Measurements from ENCODE around the gene MAP2K5.
A peak's percentile ranks its signal among the peaks of the same experiment; 100 is the strongest.

The MAP2K5 gene

GRCh38 chr15:67731112-67731721, 188.7 kb downstream of the MAP2K5 start:
- no peak for ATAC-seq

GRCh38 chr15:67732164-67732563, 189.7 kb downstream of the MAP2K5 start:
- ATAC-seq = no peak

DNA sequence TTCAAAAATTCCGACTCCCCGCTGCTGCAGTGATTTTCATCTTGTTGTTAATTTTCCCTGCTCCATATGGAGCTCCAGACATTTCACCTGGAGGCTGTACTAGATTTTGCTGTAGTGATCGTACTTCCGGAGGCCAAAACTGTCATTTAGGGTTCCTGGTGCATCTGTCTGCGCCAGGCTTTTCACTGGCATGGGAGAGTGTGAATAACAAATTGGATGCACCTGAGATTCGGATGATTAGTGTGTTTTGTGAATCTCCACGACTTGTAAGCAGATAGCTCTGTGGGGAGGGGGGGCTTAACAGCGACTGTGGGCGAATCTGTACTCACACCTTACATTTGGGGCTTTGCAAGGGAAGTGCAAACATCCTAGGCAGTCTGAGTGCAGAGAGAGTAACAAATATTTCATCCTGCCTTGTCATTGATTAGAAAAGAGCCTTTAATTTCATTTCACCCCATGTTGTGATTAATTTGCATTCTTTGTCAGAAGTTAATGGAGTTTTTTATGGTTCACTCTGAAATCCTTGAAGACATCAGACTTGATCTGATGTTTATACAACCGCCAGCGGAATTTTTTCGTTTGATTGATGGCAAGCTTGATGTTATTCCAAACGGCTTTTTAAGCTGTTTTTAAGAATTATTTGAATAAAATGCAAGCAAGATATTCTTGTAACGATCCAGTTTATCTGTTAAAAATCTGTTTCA, 190.3 kb downstream of the MAP2K5 start:
- no peak for ATAC-seq

DNA sequence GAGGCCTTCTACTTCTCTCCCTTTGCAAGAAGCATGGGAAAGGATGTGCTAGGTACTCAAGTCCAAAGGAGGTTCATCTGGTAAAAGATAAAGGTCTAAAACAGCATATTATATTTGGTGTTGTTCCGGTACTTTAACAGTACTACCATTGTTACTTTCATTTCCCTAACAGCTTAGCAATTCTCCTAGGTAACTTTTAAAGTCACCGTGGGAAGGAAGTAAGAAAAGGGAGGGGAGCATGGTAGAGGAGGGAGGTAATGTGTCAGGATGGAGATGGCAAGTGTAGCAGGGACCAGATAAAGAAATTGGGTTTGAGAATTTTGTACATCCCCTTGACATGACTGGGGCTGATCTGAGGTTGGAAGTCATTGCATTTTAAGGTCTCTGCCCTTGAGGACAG, 193.4 kb downstream of the MAP2K5 start:
- ATAC-seq = no peak

DNA sequence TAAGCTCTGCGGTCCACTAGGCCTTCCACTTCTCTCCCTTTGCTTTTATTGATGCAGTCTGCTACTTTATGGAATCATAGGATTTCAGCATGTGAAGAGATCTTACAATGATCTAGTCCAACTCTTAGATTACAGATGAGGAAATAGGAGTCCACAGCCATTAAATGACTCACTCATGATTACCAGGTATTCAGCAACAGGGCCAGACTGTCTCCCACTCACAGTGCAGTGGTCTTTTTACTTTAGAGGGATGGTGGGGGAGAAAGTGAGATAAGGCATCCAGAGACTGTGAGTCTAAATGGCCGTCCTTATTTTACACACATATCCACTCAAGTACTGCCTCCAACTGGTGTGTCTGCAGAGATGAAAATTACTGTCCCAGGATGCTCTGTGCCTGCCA, 194.3 kb downstream of the MAP2K5 start:
- ATAC-seq = no peak

GRCh38 chr15:67738056-67738455, 195.6 kb downstream of the MAP2K5 start:
- ATAC-seq = no peak

GRCh38 chr15:67740405-67740804, 197.9 kb downstream of the MAP2K5 start:
- ATAC-seq = no peak

GRCh38 chr15:67741308-67741707, 198.8 kb downstream of the MAP2K5 start:
- ATAC-seq = no peak

GRCh38 chr15:67743558-67743957, 201.1 kb downstream of the MAP2K5 start:
- ATAC-seq = no peak

DNA sequence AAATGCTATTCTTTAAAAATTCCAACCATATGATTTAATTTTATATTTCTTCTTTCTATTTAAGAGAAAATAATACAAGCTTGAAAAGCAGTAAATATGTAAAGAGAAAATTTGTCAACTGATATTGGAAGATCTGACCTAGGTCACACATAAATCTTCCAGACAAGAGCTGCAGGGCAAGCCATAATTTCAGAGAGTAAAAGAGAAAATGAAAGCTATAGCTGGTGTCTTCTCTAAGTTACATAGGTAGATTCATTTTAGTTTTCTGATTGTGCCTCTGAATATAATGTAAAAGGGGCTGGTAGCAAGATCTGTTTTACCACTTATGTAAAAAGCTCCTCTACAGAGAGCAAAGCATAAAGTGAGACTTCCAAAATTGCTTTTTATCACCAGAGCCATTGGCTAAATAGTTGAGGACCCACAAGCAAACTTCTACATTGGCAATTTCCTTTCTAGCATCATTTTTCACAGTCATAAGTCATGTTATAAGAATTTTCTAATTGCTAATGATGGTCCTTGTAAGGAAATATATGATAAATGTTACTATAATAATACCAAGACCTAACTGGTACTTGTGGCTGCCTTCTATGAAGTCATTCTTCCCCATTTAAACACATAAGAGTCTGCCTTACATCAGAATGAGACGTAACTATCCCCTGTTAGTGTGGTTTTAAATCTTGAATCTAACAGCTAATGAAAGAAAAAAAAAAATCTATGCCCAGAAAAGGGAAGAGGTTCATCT, 202.0 kb downstream of the MAP2K5 start:
- peak in 1 of 2 donors; percentile 60 for ATAC-seq

GRCh38 chr15:67745073-67746006, 202.8 kb downstream of the MAP2K5 start:
- peak in 1 of 2 donors; percentile 43 for ATAC-seq

- ATAC-seq = no peak
Observed at GRCh38 chr15:67746022-67746421, 203.5 kb downstream of the MAP2K5 start.

- ATAC-seq = no peak
Observed at GRCh38 chr15:67746450-67746849, 203.9 kb downstream of the MAP2K5 start.

DNA sequence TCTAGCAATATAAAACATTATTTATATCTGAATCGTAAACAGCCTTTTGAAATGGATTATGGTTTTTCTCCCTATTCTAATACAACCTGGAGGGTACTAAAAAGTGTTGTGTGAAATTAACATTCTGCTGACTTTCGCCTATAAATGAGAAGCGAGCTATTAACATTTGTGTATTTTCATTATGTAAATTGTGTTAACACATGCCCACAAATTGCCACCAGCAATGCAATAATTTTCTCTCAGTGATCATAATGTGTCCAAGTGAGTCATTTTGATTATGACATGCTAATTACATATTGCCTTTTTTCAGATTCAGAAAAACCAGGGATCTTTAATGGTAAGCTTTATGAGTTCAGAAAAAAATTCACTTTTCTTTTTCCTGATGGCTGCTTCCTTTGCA, 205.4 kb downstream of the MAP2K5 start:
- ATAC-seq = no peak

DNA sequence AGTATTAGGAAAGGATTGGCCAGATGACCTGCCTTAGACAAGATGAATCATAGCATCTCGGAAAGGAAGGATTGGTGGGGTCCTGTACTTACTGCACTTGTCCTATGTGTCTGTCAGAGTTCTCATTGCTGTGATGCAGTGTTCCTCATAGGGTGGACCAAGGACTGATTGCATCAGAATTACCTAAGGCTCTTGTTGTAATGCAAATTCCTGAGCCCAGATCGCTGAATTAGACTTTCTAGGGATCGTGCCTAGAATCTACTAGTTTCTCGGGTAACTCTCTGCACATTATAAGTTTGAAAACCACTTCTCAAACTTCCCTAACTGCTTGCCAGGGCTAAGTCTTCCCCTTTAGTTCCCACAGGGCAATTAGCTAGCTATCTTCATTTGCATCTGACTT, 207.9 kb downstream of the MAP2K5 start:
- ATAC-seq = no peak

GRCh38 chr15:67753891-67754290, 211.4 kb downstream of the MAP2K5 start:
- no peak for ATAC-seq

- peak in 1 of 2 donors; percentile 36 for ATAC-seq
Observed at GRCh38 chr15:67755264-67755663, 212.8 kb downstream of the MAP2K5 start.

DNA sequence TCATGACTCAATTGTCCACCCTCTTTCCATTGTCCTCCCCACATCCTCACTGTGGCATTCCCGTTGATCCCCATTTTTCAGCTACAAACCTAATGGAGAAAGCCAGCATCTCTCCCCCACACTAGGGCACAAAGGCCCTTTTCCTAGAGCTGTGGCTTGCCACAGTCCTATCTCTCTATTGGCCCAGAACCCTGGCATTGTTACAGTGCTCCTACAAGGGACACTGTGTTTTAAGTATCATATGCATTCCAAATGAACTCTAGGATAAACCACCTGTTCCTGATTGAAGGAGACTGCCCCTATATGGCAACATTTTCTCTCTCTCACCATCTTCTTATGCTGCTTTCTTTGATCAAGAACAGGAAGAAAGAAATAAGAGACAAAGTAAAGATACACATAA, 213.4 kb downstream of the MAP2K5 start:
- ATAC-seq = no peak

DNA sequence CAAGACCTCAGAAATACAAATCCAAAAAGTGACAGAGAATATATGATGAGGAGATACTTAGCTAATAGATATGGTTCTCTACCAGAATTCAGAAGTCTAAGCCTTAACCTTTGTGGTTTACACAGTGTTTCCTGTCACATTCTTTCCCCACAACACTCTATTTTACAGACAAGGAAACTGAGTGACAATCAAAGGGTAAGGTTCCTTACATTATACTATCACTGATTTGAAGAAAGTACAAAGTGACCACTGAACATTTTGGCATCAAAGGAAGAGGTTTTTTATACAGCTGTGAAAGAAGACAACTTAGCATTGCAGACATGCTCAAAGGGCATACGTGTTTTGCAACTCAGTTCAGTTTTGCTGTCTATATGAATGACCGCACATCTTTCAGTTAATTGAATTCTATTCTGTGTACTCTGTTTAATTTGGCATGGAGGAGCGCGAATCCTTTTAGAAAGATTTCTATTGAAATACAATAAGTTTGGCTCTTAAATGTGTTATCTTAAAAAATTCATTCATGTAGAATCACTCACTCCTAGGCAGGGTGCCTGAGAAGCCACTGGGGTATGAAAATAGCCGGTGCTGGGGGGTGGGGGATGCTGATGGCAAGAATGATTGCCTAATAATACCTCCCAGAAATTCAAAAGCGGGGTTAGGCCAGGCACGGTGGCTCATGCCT, 216.3 kb downstream of the MAP2K5 start:
- no peak for ATAC-seq

GRCh38 chr15:67760901-67761300, 218.4 kb downstream of the MAP2K5 start:
- ATAC-seq = no peak

DNA sequence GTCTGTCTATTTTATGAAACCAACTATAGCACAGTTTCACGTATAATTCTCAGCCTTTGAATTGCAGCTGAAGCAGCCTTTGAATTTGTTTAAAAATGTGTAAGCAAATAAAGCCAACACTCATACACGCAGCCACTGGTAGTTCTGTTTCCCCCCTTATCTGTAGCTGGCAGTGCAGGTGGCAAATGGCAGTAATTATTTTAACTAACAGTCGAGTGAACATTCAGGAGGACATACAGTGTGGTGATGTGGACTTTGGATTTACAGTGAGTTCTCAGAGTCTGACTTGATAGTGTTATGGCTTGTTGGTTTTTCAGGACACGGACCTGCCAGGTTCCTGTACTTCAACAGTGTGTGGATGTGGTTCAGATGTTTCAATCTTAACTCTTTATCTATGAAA, 218.8 kb downstream of the MAP2K5 start:
- no peak for ATAC-seq
